Activated CD8-positive, alpha-beta T cell treated with anti-CD3 and anti-CD28 coated beads for 36 hours (primary cell): ENCODE measurements around the gene TBC1D2B. TPM values are rescaled to one million over a fixed set of nuclear protein-coding genes. Genes with fewer than 3 reads are reported as not detected.

Experiments
- ATAC-seq: fragments of 200-7000 bp; cut with Tn5 transposase; one replicate; pipeline ENCODE4 v1.10.0; 2021; ENCODE audit warnings: mild to moderate bottlenecking, moderate library complexity
- CTCF ChIA-PET: fragments of 350-600 bp; sonication (Branson Sonifier 250); formaldehyde crosslinking; loops from one replicate; lab custom pipeline; 2021; ENCODE audit warnings: antibody characterized with exemption; lab: Charles Lee
- POLR2A ChIA-PET: fragments of 350-600 bp; sonication (Branson Sonifier 250); formaldehyde crosslinking; loops from one replicate; lab custom pipeline; 2021; ENCODE audit warnings: antibody characterized with exemption; lab: Charles Lee
- DNase-seq: peaks from one replicate; pipeline ENCODE4 v3.0.0-alpha.2; 2020
- H3K27ac Mint-ChIP-seq: one replicate; pipeline ENCODE4 v1.8.0; 2021; ENCODE audit warnings: mild to moderate bottlenecking, mixed read lengths
- H3K27me3 Mint-ChIP-seq: one replicate; pipeline ENCODE4 v1.8.0; 2021; ENCODE audit warnings: mixed read lengths
- H3K36me3 Mint-ChIP-seq: one replicate; pipeline ENCODE4 v1.8.0; 2021; ENCODE audit warnings: low read depth, mixed read lengths
- H3K4me1 Mint-ChIP-seq: one replicate; pipeline ENCODE4 v1.8.0; 2021; ENCODE audit warnings: low read depth, mixed read lengths
- H3K4me3 Mint-ChIP-seq: one replicate; pipeline ENCODE4 v1.8.0; 2021; ENCODE audit warnings: mild to moderate bottlenecking, moderate library complexity, mixed read lengths
- H3K9me3 Mint-ChIP-seq: one replicate; pipeline ENCODE4 v1.8.0; 2021; ENCODE audit warnings: mixed read lengths
- intact Hi-C: fragments of 100-400 bp; cut with micrococcal nuclease; formaldehyde crosslinking; loops from one replicate; pipeline ENCODE4 v1.10.0; 2022
- total RNA-seq, 2 experiments: library from RNA; stranded (reverse); gene quantifications; one replicate each; pipeline ENCODE4 v1.2.3, GENCODE V29; 2021
- TF ChIP-seq, protein P1 (sequence below): fragments of 200-600 bp; IDR thresholded peaks from one replicate; pipeline ENCODE4 v1.8.0; 2022; ENCODE audit warnings: antibody characterized with exemption, mild to moderate bottlenecking

The TBC1D2B gene
- total RNA-seq, 2 experiments from 2014 or later = 62.9 to 65.7 TPM

DNA sequence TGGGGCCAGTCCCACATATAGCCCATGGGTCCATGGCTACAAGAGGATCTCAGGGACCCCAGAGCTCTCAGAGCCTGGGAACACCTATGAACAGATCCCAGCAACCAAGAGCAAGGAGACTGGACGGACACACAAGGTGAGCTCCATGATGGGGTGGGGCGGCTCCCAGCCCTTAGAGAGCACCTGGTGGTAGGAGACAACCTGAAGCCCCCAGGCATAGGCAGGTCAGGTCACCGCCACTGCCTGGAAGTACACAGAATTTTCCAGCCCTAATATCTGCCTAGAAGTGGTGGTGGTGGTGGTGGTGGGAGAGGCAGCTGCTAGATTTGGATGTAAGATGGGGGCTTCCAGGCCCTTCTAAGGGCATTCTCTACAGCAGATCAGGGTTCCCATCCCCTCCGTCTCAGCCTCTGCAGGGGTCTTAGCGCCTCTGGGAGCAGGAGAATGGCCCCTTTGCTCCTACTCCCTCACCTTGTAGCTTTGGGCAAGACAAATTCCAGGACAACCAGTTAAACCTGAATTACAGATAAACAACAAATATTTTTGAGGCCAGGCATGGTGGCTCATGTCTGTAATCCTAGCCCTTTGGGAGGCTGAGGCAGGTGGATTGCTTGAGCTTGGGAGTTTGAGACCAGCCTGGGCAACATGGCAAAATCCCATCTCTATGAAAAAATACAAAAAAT lies 24.1 kb upstream of the TBC1D2B start:
- ATAC-seq (no peak), DNase-seq (peak; percentile 0)
- peak overlapping the region; percentile 4 for H3K27ac Mint-ChIP-seq
- intact Hi-C loops = no loop called here
- H3K9me3 Mint-ChIP-seq = no peaks in the 10 kb centered on the region
- H3K27me3 Mint-ChIP-seq = no peaks in the 10 kb centered on the region
- ChIA-PET CTCF (interaction anchor here (1.0 to 1.5 kb wide), 4 partner anchors 11 to 139 kb away, joined by 3 to 5 read pairs (median 3); no protein-coding TSS in a partner anchor), POLR2A (interaction anchor here (0.7 kb wide), 1 partner anchor 78 kb away, joined by 3 read pairs; no protein-coding TSS in a partner anchor)
- H3K36me3 Mint-ChIP-seq = no peaks in the 10 kb centered on the region
- H3K4me1 Mint-ChIP-seq = peaks cover 43% of the 10 kb centered on the region
- no peak overlapping the region for H3K4me3 Mint-ChIP-seq
- TF ChIP-seq, protein P1, sequence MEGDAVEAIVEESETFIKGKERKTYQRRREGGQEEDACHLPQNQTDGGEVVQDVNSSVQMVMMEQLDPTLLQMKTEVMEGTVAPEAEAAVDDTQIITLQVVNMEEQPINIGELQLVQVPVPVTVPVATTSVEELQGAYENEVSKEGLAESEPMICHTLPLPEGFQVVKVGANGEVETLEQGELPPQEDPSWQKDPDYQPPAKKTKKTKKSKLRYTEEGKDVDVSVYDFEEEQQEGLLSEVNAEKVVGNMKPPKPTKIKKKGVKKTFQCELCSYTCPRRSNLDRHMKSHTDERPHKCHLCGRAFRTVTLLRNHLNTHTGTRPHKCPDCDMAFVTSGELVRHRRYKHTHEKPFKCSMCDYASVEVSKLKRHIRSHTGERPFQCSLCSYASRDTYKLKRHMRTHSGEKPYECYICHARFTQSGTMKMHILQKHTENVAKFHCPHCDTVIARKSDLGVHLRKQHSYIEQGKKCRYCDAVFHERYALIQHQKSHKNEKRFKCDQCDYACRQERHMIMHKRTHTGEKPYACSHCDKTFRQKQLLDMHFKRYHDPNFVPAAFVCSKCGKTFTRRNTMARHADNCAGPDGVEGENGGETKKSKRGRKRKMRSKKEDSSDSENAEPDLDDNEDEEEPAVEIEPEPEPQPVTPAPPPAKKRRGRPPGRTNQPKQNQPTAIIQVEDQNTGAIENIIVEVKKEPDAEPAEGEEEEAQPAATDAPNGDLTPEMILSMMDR = no peak

DNA sequence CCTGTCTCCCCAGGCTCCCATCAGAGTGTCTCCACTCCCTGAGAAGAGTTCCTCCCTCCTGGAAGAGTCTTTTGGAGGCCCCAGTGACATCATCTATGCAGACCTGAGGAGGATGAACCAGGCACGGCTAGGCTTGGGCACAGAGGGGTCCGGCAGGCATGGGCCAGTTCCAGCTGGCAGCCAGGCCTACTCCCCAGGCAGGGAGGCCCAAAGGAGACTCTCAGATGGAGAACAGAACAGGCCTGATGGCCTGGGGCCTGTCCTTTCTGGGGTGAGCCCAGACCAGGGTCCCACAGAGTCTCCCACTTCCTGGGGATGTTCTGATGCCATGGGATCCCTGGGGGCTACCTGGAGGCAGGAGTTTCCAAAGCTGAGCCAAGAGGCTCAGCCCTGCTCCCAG lies 23.4 kb upstream of the TBC1D2B start:
- Mint-ChIP-seq H3K27me3 (no peaks in the 10 kb centered on the region), H3K9me3 (no peaks in the 10 kb centered on the region), H3K36me3 (no peaks in the 10 kb centered on the region), H3K4me3 (no peak overlapping the region), H3K4me1 (peaks cover 36% of the 10 kb centered on the region), H3K27ac (peak overlapping the region; percentile 4)
- CTCF ChIA-PET = interaction anchor here (1.0 to 1.5 kb wide), 3 partner anchors 10 to 140 kb away, joined by 3 to 5 read pairs (median 3); no protein-coding TSS in a partner anchor
- no peak for DNase-seq
- no peak for ATAC-seq
- POLR2A ChIA-PET = interaction anchor here (0.7 kb wide), 1 partner anchor 77 kb away, joined by 3 read pairs; no protein-coding TSS in a partner anchor
- intact Hi-C loops = no loop called here
- TF ChIP-seq, protein P1 = no peak

DNA sequence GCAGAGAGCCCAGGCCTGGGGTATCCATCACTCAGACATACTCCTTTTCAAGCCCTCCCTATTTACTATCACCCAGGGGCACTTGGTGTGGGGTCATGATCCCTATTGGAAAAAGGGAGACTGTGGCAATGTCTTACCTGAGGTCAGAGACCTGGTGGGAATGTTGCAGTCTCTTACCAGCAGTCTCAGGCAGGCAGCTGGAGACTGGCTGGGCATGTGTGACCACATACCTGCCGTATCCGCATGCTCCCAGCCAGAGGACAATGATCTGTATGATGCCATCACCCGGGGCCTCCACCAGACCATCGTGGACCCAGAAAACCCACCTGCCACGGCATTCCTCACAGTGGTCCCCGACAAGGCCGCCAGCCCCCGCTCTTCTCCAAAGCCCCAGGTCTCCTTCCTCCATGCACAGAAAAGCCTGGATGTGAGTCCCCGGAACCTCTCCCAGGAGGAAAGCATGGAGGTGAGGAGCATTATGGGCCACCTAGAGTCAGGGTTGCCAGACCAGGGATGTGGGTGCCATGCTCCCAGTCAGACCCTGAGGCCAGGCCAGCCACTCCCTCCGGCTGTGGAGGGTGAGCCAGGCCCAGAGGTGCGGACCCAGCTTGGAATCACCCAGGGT lies 20.7 kb upstream of the TBC1D2B start:
- intact Hi-C loops = no loop called here
- Mint-ChIP-seq H3K36me3 (no peaks in the 10 kb centered on the region), H3K9me3 (no peaks in the 10 kb centered on the region), H3K27me3 (no peaks in the 10 kb centered on the region), H3K27ac (no peak overlapping the region), H3K4me1 (peaks cover 12% of the 10 kb centered on the region), H3K4me3 (no peak overlapping the region)
- TF ChIP-seq, protein P1 = no peak
- ChIA-PET CTCF (interaction anchor here (1.0 to 1.2 kb wide), 3 partner anchors 10 to 139 kb away, joined by 3 to 5 read pairs (median 4); no protein-coding TSS in a partner anchor), POLR2A (interaction anchor here (0.5 to 0.7 kb wide), 3 partner anchors 33 to 88 kb away, joined by 3 to 4 read pairs (median 3); no protein-coding TSS in a partner anchor)
- ATAC-seq (no peak), DNase-seq (no peak)

DNA sequence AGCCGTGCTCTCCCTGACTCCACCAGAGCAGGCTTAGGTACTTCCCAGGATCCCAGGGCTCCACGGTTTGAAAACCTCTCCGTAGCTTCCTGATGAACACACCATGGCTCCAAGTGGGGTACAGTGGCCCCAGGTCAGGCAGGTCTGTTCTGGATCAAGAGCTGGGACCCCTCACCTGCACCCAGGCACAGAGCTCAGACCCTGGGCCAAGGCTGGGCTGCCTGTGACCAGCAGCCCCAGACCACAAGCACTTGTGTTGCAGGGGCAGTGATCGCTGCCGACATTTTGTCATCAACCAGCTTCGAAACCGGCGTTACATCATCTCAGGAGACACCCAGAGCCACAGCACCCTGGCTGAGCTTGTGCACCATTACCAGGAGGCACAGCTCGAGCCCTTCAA lies 20.2 kb upstream of the TBC1D2B start:
- H3K4me1 Mint-ChIP-seq = peaks cover 6% of the 10 kb centered on the region
- CTCF ChIA-PET = interaction anchor here (1.0 to 2.2 kb wide), 2 partner anchors 10 to 139 kb away, joined by 3 to 10 read pairs; no protein-coding TSS in a partner anchor
- TF ChIP-seq, protein P1 = no peak
- no peaks in the 10 kb centered on the region for H3K27me3 Mint-ChIP-seq
- H3K27ac Mint-ChIP-seq = no peak overlapping the region
- intact Hi-C loops = no loop called here
- DNase-seq (no peak), ATAC-seq (no peak)
- no peak overlapping the region for H3K4me3 Mint-ChIP-seq
- no peaks in the 10 kb centered on the region for H3K36me3 Mint-ChIP-seq
- no peaks in the 10 kb centered on the region for H3K9me3 Mint-ChIP-seq
- POLR2A ChIA-PET = interaction anchor here (0.5 kb wide), 1 partner anchor 32 kb away, joined by 3 read pairs; no protein-coding TSS in a partner anchor
